AG09309 (cell line): Measurements from ENCODE around the gene IGF2BP1.

Experiments used
- DNase-seq: peaks from one replicate; pipeline ENCODE4 v3.0.0-alpha.2; 2010; ENCODE audit warnings: low read depth
- H3K4me3 ChIP-seq: 2 replicates; pipeline ENCODE4 v1.5.1; 2011; ENCODE audit warnings: mild to moderate bottlenecking, low read depth, low read length, moderate library complexity; ENCODE audit not compliant: control insufficient read depth
- TF ChIP-seq, protein P1 (sequence below): IDR thresholded peaks from 2 replicates; pipeline ENCODE4 v1.5.1; 2011; ENCODE audit warnings: mild to moderate bottlenecking, low read depth, low read length, inconsistent platforms; ENCODE audit not compliant: insufficient read depth, control insufficient read depth; ENCODE audit errors: missing control alignments

IGF2BP1 gene

DNA sequence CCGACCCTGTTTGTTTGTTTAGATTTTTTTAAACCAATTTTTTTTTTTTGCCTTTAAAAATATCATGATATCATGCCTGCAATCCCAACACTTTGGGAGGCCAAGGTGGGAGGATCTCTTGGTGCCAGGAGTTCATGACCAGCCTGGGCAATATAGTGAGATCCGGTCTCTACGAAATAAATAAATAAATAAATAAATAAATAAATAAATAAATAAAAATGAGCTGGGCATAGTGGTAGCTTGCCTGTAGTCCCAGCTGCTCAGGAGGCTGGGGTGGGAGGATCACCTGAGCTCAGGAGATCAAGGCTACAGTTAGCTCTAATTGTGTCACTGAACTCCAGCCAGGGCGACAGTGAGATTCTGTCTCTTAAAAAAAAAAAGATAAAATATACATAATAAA lies 8.1 kb upstream of the IGF2BP1 start:
- TF ChIP-seq, protein P1, sequence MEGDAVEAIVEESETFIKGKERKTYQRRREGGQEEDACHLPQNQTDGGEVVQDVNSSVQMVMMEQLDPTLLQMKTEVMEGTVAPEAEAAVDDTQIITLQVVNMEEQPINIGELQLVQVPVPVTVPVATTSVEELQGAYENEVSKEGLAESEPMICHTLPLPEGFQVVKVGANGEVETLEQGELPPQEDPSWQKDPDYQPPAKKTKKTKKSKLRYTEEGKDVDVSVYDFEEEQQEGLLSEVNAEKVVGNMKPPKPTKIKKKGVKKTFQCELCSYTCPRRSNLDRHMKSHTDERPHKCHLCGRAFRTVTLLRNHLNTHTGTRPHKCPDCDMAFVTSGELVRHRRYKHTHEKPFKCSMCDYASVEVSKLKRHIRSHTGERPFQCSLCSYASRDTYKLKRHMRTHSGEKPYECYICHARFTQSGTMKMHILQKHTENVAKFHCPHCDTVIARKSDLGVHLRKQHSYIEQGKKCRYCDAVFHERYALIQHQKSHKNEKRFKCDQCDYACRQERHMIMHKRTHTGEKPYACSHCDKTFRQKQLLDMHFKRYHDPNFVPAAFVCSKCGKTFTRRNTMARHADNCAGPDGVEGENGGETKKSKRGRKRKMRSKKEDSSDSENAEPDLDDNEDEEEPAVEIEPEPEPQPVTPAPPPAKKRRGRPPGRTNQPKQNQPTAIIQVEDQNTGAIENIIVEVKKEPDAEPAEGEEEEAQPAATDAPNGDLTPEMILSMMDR, result no peak
- DNase-seq, result no peak
- no peak overlapping the region for H3K4me3 ChIP-seq

DNA sequence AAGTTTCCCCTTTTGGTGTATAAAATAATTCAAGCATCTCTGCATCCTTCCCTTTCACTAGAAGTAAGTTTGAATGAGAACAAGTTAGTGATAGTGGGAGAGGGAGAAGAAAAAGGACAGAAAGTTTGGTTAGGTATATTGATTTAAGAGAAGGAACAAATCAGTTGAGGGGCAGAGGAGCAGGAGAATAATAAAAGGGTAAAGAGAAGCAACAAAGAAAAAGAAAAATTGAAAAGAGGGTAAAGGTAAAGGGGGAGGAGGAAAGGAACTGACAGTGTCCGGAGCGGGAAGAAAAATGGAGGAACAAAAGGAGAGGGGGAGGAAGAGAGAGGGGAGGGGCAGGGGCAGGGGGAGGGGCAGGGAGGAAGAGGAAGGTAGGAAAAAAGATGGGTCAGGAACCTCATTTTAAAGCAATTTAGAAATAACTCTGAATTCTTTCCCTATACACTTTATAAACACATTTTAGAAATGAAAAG lies 6.3 kb upstream of the IGF2BP1 start:
- DNase-seq, result no peak
- TF ChIP-seq, protein P1, result no peak
- H3K4me3 ChIP-seq, result no peak overlapping the region

DNA sequence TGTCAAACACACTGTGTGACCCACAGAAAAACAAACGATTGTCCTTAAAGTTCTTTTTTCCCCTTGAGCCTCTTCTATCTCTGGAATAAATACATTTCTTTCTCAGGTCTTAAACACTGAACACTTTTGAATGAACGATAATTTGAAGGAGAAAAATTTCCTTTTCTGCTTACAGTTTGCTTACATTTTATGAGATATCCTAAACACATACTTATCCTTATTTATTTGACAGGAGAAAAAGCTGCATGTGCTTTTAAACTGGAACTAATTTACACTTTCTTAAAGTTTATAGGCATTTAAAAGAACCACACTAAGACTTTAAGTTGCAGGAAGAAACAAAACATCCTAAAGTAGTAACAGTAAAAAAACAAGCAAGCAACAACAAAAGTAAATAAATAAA lies 4.7 kb upstream of the IGF2BP1 start:
- no peak overlapping the region for H3K4me3 ChIP-seq
- no peak for DNase-seq
- TF ChIP-seq, protein P1, result no peak

DNA sequence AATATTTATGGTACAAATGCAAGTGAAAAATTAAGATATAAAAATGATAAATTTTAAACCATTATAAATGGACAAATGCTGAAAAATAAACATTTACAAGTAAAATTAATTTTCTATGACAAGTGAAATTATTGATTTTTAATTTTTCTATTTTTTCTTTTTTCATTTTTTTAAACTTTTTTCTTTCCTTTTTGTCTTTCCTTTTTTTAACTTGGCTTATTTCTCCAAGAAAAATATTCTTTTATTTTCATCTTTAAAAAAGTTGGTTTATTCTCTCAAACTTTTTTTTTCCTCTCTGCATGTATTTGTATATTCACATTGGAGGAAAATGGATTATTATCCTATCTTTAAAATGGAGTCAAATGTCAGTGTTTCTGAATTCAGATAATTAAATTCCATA lies 3.9 kb upstream of the IGF2BP1 start:
- no peak for DNase-seq
- H3K4me3 ChIP-seq, result no peak overlapping the region
- TF ChIP-seq, protein P1, result no peak

DNA sequence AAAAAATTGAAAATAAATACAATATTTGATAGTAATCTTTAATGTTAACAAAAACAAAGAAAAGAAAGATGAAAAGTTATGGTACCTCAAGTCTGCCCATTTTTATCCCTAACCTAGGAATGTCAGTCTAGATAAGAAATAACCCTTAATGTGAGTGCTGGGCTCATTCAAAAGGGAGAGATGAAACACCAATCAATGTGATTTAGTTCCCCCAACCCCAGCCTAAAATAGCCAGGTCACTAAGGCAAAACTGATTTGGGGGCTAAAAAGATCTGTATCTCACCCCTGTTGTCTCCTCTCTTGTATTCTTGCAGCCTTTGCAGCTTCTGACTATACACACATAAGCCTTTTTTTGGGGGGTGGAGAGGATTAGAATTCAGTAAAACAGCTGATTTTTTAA lies 3.2 kb upstream of the IGF2BP1 start:
- no peak overlapping the region for H3K4me3 ChIP-seq
- TF ChIP-seq, protein P1, result no peak
- DNase-seq, result no peak

DNA sequence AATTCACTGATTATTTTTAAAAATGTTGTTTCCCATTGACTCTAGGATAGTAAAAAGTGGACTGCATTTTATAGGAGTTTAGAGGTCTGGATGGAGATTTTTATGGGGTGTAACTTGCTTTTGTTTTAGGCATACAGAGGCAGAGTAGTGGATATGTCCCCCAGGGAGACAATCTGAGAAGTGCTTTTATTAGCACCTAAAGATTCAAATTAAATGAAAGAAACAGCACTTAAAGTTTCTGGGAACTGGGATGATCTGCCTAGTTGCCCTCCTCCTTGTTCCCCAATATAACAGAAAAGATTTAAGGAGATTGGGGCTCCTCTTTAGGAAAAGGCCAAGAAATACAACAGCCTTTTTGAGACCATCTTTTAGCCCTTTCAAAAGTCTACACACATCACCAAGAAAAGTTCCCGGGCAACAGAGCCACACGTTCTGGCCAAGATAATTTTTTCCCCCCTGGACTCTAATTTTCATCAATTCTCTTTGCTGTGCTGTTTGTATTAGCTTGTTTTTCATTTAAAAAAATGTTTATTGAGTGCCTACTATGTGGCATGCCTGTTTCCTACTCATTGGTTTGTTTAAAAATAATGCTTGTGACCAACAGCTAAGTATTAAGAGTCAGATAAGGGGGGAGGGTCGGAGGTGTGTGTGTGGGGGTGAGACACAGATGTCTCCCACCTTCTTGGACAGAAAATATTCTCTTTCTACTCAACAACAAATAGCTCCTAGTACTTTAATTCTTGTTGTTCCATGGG lies 2.5 kb upstream of the IGF2BP1 start:
- DNase-seq, result no peak
- no peak overlapping the region for H3K4me3 ChIP-seq
- TF ChIP-seq, protein P1, result no peak

DNA sequence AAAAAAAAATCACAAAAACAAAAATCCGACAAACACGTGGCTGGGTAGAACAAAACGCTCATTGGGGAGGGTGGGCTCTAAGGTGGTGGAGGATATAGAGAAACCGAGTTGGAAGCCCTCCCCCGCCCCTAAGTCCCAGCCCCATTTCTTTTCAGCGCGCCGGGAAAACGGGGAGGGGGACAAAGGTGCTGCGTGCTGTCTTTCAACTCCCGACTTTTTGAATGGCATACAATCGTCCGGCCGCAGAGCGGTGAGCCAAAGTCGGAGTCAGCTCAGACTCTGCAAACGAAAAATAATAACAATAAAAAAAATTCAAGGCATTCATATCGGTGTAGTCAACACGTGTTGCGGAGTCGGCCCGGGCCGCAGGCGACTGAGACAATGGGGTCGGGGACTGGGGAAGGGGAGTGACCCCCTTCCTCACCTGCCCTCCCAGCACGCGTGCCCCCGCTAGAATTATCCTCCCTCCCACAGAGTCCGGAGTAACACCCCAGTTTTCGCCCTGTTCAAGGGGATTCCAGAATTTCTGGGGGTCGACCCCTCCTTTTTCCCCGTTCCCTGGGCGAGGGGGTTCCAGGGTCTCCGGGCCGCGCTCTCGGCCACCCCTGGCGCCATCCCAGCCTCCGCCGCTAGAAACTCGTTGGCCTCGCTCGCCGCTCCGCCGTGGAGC lies 1.7 kb upstream of the IGF2BP1 start:
- TF ChIP-seq, protein P1, result no peak
- no peak overlapping the region for H3K4me3 ChIP-seq
- DNase-seq, result no peak
